ENCODE data around the gene REPS1. TPM values are rescaled to one million over a fixed set of nuclear protein-coding genes. Genes with fewer than 3 reads are reported as not detected.

REPS1 gene
- total RNA-seq, 2 donors from 2014 or later: 33.0 to 34.1 TPM

DNA sequence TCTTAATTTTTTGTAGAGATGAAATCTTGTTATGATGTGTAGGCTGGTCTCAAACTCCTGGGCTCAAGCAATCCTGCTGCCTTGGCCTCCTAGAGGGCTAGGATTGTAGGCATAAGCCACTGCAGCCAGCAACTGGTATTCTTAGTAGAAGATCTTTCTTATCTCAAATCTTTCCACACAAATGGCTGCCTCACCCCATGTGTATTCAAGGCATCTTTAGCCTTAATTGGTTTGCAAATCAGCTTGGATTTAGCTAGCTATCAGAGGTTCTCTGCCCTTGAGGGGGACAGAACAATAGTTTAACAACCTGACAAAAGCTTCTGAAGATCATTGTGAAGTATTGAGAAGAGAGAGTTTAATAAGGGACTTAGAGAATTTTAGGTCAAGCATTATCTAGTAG is 22.6 kb upstream of the REPS1 start:
- Mint-ChIP-seq H3K4me3 (no peak overlapping the region), H3K4me1 (peaks cover 5% of the 10 kb centered on the region), H3K9me3 (no peaks in the 10 kb centered on the region), H3K27me3 (ENCODE audit: insufficient read depth) (peaks cover 96% of the 10 kb centered on the region), H3K27ac (no peak overlapping the region), H3K36me3 (ENCODE audit: low read depth) (no peaks in the 10 kb centered on the region)
- Histone ChIP-seq H3K4me3 (ENCODE audit: low read length) (no peak overlapping the region), H3K9me3 (ENCODE audit: control insufficient read depth, low read length) (no peaks in the 10 kb centered on the region), H3K4me1 (ENCODE audit: control insufficient read depth, insufficient read depth, low read length) (no peaks in the 10 kb centered on the region), H3K27me3 (ENCODE audit: control insufficient read depth, insufficient read depth, low read length, poor library complexity, severe bottlenecking) (peaks cover 94% of the 10 kb centered on the region), H3K27ac (ENCODE audit: low read depth, low read length) (no peak overlapping the region), H3K36me3 (ENCODE audit: control insufficient read depth, insufficient read depth, low read length) (no peaks in the 10 kb centered on the region), H3K9ac (ENCODE audit: extremely low read depth, low read length, poor library complexity, severe bottlenecking) (no peak overlapping the region)
- peak; percentile 77 for DNase-seq
- TF ChIP-seq, protein P1, sequence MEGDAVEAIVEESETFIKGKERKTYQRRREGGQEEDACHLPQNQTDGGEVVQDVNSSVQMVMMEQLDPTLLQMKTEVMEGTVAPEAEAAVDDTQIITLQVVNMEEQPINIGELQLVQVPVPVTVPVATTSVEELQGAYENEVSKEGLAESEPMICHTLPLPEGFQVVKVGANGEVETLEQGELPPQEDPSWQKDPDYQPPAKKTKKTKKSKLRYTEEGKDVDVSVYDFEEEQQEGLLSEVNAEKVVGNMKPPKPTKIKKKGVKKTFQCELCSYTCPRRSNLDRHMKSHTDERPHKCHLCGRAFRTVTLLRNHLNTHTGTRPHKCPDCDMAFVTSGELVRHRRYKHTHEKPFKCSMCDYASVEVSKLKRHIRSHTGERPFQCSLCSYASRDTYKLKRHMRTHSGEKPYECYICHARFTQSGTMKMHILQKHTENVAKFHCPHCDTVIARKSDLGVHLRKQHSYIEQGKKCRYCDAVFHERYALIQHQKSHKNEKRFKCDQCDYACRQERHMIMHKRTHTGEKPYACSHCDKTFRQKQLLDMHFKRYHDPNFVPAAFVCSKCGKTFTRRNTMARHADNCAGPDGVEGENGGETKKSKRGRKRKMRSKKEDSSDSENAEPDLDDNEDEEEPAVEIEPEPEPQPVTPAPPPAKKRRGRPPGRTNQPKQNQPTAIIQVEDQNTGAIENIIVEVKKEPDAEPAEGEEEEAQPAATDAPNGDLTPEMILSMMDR (conservative IDR thresholded peaks at IDR 0.05): peak; percentile 48

DNA sequence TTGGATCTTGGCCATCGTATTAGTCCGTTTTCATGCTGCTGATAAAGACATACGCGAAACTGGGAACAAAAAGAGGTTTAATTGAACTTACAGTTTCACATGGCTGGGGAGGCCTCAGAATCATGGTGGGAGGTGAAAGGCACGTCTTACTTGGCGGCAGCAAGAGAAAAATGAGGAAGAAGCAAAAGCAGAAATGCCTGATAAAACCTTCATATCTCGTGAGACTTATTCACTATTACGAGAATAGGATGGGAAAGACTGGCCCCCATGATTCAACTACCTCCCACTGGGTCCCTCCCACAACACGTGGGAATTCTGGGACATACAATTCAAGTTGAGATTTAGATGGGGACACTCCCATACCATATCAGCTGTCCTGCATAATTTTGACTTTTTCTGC is 20.1 kb upstream of the REPS1 start:
- Mint-ChIP-seq H3K27ac (no peak overlapping the region), H3K4me3 (no peak overlapping the region), H3K4me1 (peaks cover 5% of the 10 kb centered on the region), H3K9me3 (no peaks in the 10 kb centered on the region), H3K36me3 (ENCODE audit: low read depth) (no peaks in the 10 kb centered on the region), H3K27me3 (ENCODE audit: insufficient read depth) (peaks cover 96% of the 10 kb centered on the region)
- Histone ChIP-seq H3K9me3 (ENCODE audit: control insufficient read depth, low read length) (no peaks in the 10 kb centered on the region), H3K9ac (ENCODE audit: extremely low read depth, low read length, poor library complexity, severe bottlenecking) (no peak overlapping the region), H3K27me3 (ENCODE audit: control insufficient read depth, insufficient read depth, low read length, poor library complexity, severe bottlenecking) (peaks cover 94% of the 10 kb centered on the region), H3K4me1 (ENCODE audit: control insufficient read depth, insufficient read depth, low read length) (no peaks in the 10 kb centered on the region), H3K36me3 (ENCODE audit: control insufficient read depth, insufficient read depth, low read length) (no peaks in the 10 kb centered on the region), H3K27ac (ENCODE audit: low read depth, low read length) (no peak overlapping the region), H3K4me3 (ENCODE audit: low read length) (no peak overlapping the region)
- WGBS, 2 experiments (ENCODE audit: insufficient coverage in 1 of 2, insufficient read length in 1 of 2): 91 to 94% methylated on average over 8 to 9 of the region's 9 CpGs
- TF ChIP-seq, protein P1 (conservative IDR thresholded peaks at IDR 0.05): no peak
- DNase-seq: no peak

GRCh38 chr6:139007428-139007827 is 19.4 kb upstream of the REPS1 start:
- H3K27ac Mint-ChIP-seq: no peak overlapping the region
- DNase-seq: no peak
- WGBS, 2 experiments (ENCODE audit: insufficient coverage in 1 of 2, insufficient read length in 1 of 2): 100% methylated on average over 1 of the region's 1 CpG; no CpG with 5 or more reads in 1 of the 2 experiments

More at GRCh38 chr6:139007428-139007827, 19.4 kb upstream of the REPS1 start:
- no peak overlapping the region for H3K4me3 ChIP-seq (ENCODE audit: low read length)
- no peaks in the 10 kb centered on the region for H3K9me3 Mint-ChIP-seq
- peaks cover 5% of the 10 kb centered on the region for H3K4me1 Mint-ChIP-seq
- H3K36me3 ChIP-seq (ENCODE audit: control insufficient read depth, insufficient read depth, low read length): no peaks in the 10 kb centered on the region
- no peak overlapping the region for H3K9ac ChIP-seq (ENCODE audit: extremely low read depth, low read length, poor library complexity, severe bottlenecking)
- no peak overlapping the region for H3K4me3 Mint-ChIP-seq
- H3K27ac ChIP-seq (ENCODE audit: low read depth, low read length): no peak overlapping the region
- no peaks in the 10 kb centered on the region for H3K4me1 ChIP-seq (ENCODE audit: control insufficient read depth, insufficient read depth, low read length)
- TF ChIP-seq, protein P1 (conservative IDR thresholded peaks at IDR 0.05): no peak
- peaks cover 96% of the 10 kb centered on the region for H3K27me3 Mint-ChIP-seq (ENCODE audit: insufficient read depth)
- H3K9me3 ChIP-seq (ENCODE audit: control insufficient read depth, low read length): no peaks in the 10 kb centered on the region
- H3K36me3 Mint-ChIP-seq (ENCODE audit: low read depth): no peaks in the 10 kb centered on the region
- peaks cover 94% of the 10 kb centered on the region for H3K27me3 ChIP-seq (ENCODE audit: control insufficient read depth, insufficient read depth, low read length, poor library complexity, severe bottlenecking)
